Neural crest cell (in vitro differentiated cells): Measurements from ENCODE around the gene HSH2D. TPM values are rescaled to one million over a fixed set of nuclear protein-coding genes. Genes with fewer than 3 reads are reported as not detected.
A peak's percentile ranks its signal among the peaks of the same experiment; 100 is the strongest.

Source experiments
- DNase-seq: peaks from one replicate; pipeline ENCODE4 v3.0.0; 2021; ENCODE audit warnings: low read depth, mixed read lengths, low spot score
- H3K27ac Mint-ChIP-seq: one replicate; pipeline ENCODE4 v1.8.0; 2021; ENCODE audit warnings: mild to moderate bottlenecking, mixed read lengths; ENCODE audit not compliant: unreplicated experiment
- H3K27me3 Mint-ChIP-seq: 2 replicates; pipeline ENCODE4 v1.8.0; 2021; ENCODE audit warnings: low read depth, mild to moderate bottlenecking, mixed read lengths
- H3K36me3 Mint-ChIP-seq: 2 replicates; pipeline ENCODE4 v1.8.0; 2021; ENCODE audit warnings: low read depth, mild to moderate bottlenecking, mixed read lengths
- H3K4me1 Mint-ChIP-seq: 2 replicates; pipeline ENCODE4 v1.8.0; 2021; ENCODE audit warnings: mixed read lengths
- H3K4me3 Mint-ChIP-seq: one replicate; pipeline ENCODE4 v1.8.0; 2021; ENCODE audit warnings: mild to moderate bottlenecking, mixed read lengths
- H3K9me3 Mint-ChIP-seq: 2 replicates; pipeline ENCODE4 v1.8.0; 2021; ENCODE audit warnings: mixed read lengths
- CTCF ChIP-seq: fragments of 200-600 bp; sonication (generic); conservative IDR thresholded peaks from 2 replicates; pipeline ENCODE4 v1.5.0; 2021; ENCODE audit warnings: antibody characterized with exemption, mild to moderate bottlenecking
- total RNA-seq: library from RNA; stranded (reverse); gene quantifications from 2 replicates; pipeline ENCODE4 v1.2.1, GENCODE V29; 2021

HSH2D gene
- total RNA-seq, 1 donor from 2014 or later, result not detected

GRCh38 chr19:16185123-16185767 lies 41.8 kb downstream of the HSH2D start, which contains the start of gene FAM32A:
Gene FAM32A (plus strand): TSS chr19:16185410. CDS start chr19:16185443, 33 bp downstream.
- peak; percentile 38 for TF ChIP-seq CTCF
- Mint-ChIP-seq H3K27me3 (peaks cover 20% of the 10 kb centered on the region), H3K9me3 (no peaks in the 10 kb centered on the region), H3K4me1 (peaks cover 26% of the 10 kb centered on the region), H3K4me3 (peak within 1 kb of the TSS; percentile 100), H3K27ac (peak within 1 kb of the TSS; percentile 95), H3K36me3 (peaks cover 7% of the 10 kb centered on the region)
- peak; percentile 95 for DNase-seq

GRCh38 chr19:16185768-16186123 lies 42.3 kb downstream of the HSH2D start:
- peak; percentile 57 for DNase-seq

GRCh38 chr19:16188521-16188920 lies 45.0 kb downstream of the HSH2D start:
- H3K4me3 Mint-ChIP-seq, result peak overlapping the region; percentile 70
- no peak overlapping the region for H3K27ac Mint-ChIP-seq
- TF ChIP-seq CTCF, result no peak
- no peaks in the 10 kb centered on the region for H3K9me3 Mint-ChIP-seq
- H3K27me3 Mint-ChIP-seq, result peaks cover 5% of the 10 kb centered on the region
- peaks cover 7% of the 10 kb centered on the region for H3K36me3 Mint-ChIP-seq
- peaks cover 21% of the 10 kb centered on the region for H3K4me1 Mint-ChIP-seq
- no peak for DNase-seq

More at GRCh38 chr19:16185768-16186123, 42.3 kb downstream of the HSH2D start:
- H3K27me3 Mint-ChIP-seq, result peaks cover 16% of the 10 kb centered on the region
- H3K4me3 Mint-ChIP-seq, result peak overlapping the region; percentile 100
- TF ChIP-seq CTCF, result peak; percentile 61
- H3K4me1 Mint-ChIP-seq, result peaks cover 26% of the 10 kb centered on the region
- H3K9me3 Mint-ChIP-seq, result no peaks in the 10 kb centered on the region
- peak overlapping the region; percentile 95 for H3K27ac Mint-ChIP-seq
- H3K36me3 Mint-ChIP-seq, result peaks cover 7% of the 10 kb centered on the region

- peak overlapping the region; percentile 47 for H3K4me3 Mint-ChIP-seq
- TF ChIP-seq CTCF, result no peak
These were observed 46.7 kb downstream of the HSH2D start for GRCh38 chr19:16190198-16190597.

DNA sequence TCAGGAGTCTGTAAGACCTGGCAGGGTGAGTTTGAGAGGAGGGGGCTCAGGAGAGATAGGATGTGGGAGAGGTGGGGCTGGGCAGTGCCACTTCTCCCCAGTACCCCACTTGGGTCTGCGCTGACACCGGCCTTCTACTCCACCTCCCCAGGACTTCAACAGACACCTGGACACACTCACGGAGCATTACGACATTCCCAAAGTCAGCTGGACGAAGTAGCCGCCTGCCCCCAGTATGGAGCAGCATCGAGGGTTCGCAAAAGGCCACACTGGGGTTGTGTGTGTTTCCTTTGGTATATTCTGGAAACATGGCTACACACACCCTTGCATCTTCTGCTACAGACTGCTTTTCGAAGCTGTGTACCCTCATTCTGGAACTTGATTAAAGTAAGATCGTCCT lies 47.3 kb downstream of the HSH2D start:
- Mint-ChIP-seq H3K4me1 (peaks cover 11% of the 10 kb centered on the region), H3K36me3 (peaks cover 3% of the 10 kb centered on the region), H3K27me3 (no peaks in the 10 kb centered on the region), H3K4me3 (peak overlapping the region; percentile 41), H3K9me3 (no peaks in the 10 kb centered on the region), H3K27ac (no peak overlapping the region)
- DNase-seq, result no peak
- TF ChIP-seq CTCF, result no peak

More at GRCh38 chr19:16190198-16190597, 46.7 kb downstream of the HSH2D start:
- H3K27ac Mint-ChIP-seq, result no peak overlapping the region
- H3K36me3 Mint-ChIP-seq, result peaks cover 6% of the 10 kb centered on the region
- H3K9me3 Mint-ChIP-seq, result no peaks in the 10 kb centered on the region
- DNase-seq, result no peak
- peaks cover 17% of the 10 kb centered on the region for H3K4me1 Mint-ChIP-seq
- no peaks in the 10 kb centered on the region for H3K27me3 Mint-ChIP-seq
